ENCODE data around the gene FAM110A. TPM values are rescaled to one million over a fixed set of nuclear protein-coding genes. Genes with fewer than 3 reads are reported as not detected.

Gene FAM110A
- polyA plus RNA-seq: 0.30 and 0.39 TPM in 2 replicates

GRCh38 chr20:833450-834150, at the start of gene FAM110A:
TSS of gene FAM110A (plus strand) at chr20:833715. CDS start at chr20:844805, 11,090 bp downstream.

Other genes with a start within 250 kb of the FAM110A start
- not detected in 2 replicates for gene TCF15, start 223.4 kb upstream of the FAM110A start, polyA plus RNA-seq
- gene SRXN1, start 180.5 kb upstream of the FAM110A start, polyA plus RNA-seq: 13.0 and 14.5 TPM in 2 replicates
- 0.36 TPM in 1 of 2 replicates, not detected in the other for gene SCRT2, start 157.9 kb upstream of the FAM110A start, polyA plus RNA-seq
- not detected in 2 replicates for gene SLC52A3, start 65.2 kb upstream of the FAM110A start, polyA plus RNA-seq
- gene ANGPT4, start 82.6 kb downstream of the FAM110A start, polyA plus RNA-seq: not detected in 2 replicates
- gene RSPO4, start 168.6 kb downstream of the FAM110A start, polyA plus RNA-seq: not detected in 2 replicates

Data from Purkinje cell (primary cell).